GM18873 (cell line): ENCODE results near the gene CLCN2.
"Not testable (repeated sequence)": the region's sequence is repeated elsewhere in the genome, so short reads cannot be mapped to it uniquely, and the experiment has no call there.

Experiments used
- ATAC-seq: cut with Tn5 transposase; IDR thresholded peaks from one replicate; pipeline ENCODE4 v1.9.1; 2021; ENCODE audit warnings: mild to moderate bottlenecking, moderate library complexity, moderate number of reproducible peaks; ENCODE audit not compliant: unreplicated experiment, low FRiP score

The CLCN2 gene

GRCh38 chr3:184348057-184348382, 13.4 kb downstream of the CLCN2 start:
- no peak for ATAC-seq

GRCh38 chr3:184347321-184348056, 13.9 kb downstream of the CLCN2 start:
- ATAC-seq = no peak

- no peak for ATAC-seq
These were observed 14.8 kb downstream of the CLCN2 start for GRCh38 chr3:184346480-184347190.

GRCh38 chr3:184345317-184346144, 15.9 kb downstream of the CLCN2 start:
- ATAC-seq = no peak

GRCh38 chr3:184344579-184345316, 16.7 kb downstream of the CLCN2 start:
- no peak for ATAC-seq

- no peak for ATAC-seq
These were observed 18.1 kb downstream of the CLCN2 start for GRCh38 chr3:184343200-184343876.

GRCh38 chr3:184341925-184342324, 19.5 kb downstream of the CLCN2 start:
- no peak for ATAC-seq

GRCh38 chr3:184339451-184340135, 21.8 kb downstream of the CLCN2 start:
- ATAC-seq = not testable (repeated sequence)

GRCh38 chr3:184339001-184339400, 22.4 kb downstream of the CLCN2 start:
- no peak for ATAC-seq

- no peak for ATAC-seq
These were observed 22.9 kb downstream of the CLCN2 start for GRCh38 chr3:184338511-184338945.

- ATAC-seq = no peak
These were observed 23.4 kb downstream of the CLCN2 start for GRCh38 chr3:184337981-184338380.

GRCh38 chr3:184337399-184337714, 24.0 kb downstream of the CLCN2 start, which contains the start of gene FAM131A:
FAM131A (plus strand) TSS chr3:184337600; CDS start chr3:184337631, 31 bp downstream.
- no peak for ATAC-seq

GRCh38 chr3:184336547-184337398, 24.6 kb downstream of the CLCN2 start:
- no peak for ATAC-seq

- no peak for ATAC-seq
These were observed 25.5 kb downstream of the CLCN2 start for GRCh38 chr3:184335661-184336546.

GRCh38 chr3:184335291-184335660, 26.1 kb downstream of the CLCN2 start:
- ATAC-seq = no peak

- no peak for ATAC-seq
These were observed 26.8 kb downstream of the CLCN2 start for GRCh38 chr3:184334470-184335158.

- ATAC-seq = no peak
These were observed 27.7 kb downstream of the CLCN2 start for GRCh38 chr3:184333700-184334099.
